ENCODE results near the gene CGREF1.

- TF ChIP-seq CTCF (IDR thresholded peaks at IDR 0.05) (no peak), EP300 (IDR thresholded peaks at IDR 0.05) (no peak)
Observed at GRCh38 chr2:27089111-27089954, 29.6 kb downstream of the CGREF1 start.
